Measurements from ENCODE around the gene SYT7. TPM values are rescaled to one million over a fixed set of nuclear protein-coding genes. Genes with fewer than 3 reads are reported as not detected.

The SYT7 gene
- total RNA-seq, 1 donor from 2014 or later: 3.4 TPM

- Histone ChIP-seq H3K36me3 (no peaks in the 10 kb centered on the region), H3K9me3 (no peaks in the 10 kb centered on the region), H3K27ac (no peak overlapping the region), H3K27me3 (peaks cover 4% of the 10 kb centered on the region), H3K4me1 (peaks cover 18% of the 10 kb centered on the region), H3K4me3 (no peak overlapping the region)
- TF ChIP-seq POLR2A (IDR thresholded peaks at IDR 0.05) (no peak), POLR2AphosphoS5 (IDR thresholded peaks at IDR 0.05; ENCODE audit: insufficient read depth in 1 of 2, low read depth in 1 of 2) (no peak), CTCF (IDR thresholded peaks at IDR 0.05) (no peak)
- no peak for DNase-seq (ENCODE audit: extremely low spot score in 2 of 2)
- intact Hi-C loops (cut with DNase I): no loop called here
Measured at GRCh38 chr11:61577383-61578118, 3.3 kb downstream of the SYT7 start.

- no peak overlapping the region for H3K4me3 ChIP-seq
- no peaks in the 10 kb centered on the region for H3K9me3 ChIP-seq
- intact Hi-C loops (cut with DNase I): no loop called here
- H3K4me1 ChIP-seq: peaks cover 11% of the 10 kb centered on the region
- no peaks in the 10 kb centered on the region for H3K36me3 ChIP-seq
- DNase-seq (ENCODE audit: extremely low spot score in 2 of 2): no peak
- TF ChIP-seq POLR2AphosphoS5 (IDR thresholded peaks at IDR 0.05; ENCODE audit: insufficient read depth in 1 of 2, low read depth in 1 of 2) (no peak), POLR2A (IDR thresholded peaks at IDR 0.05) (no peak), CTCF (IDR thresholded peaks at IDR 0.05) (no peak)
- no peak overlapping the region for H3K27ac ChIP-seq
- peaks cover 4% of the 10 kb centered on the region for H3K27me3 ChIP-seq
Measured at GRCh38 chr11:61575886-61576861, 4.7 kb downstream of the SYT7 start.

GRCh38 chr11:61574611-61575010, 6.3 kb downstream of the SYT7 start:
- H3K27ac ChIP-seq: no peak overlapping the region
- no peaks in the 10 kb centered on the region for H3K36me3 ChIP-seq
- intact Hi-C loops (cut with DNase I): no loop called here
- no peak for TF ChIP-seq POLR2A (IDR thresholded peaks at IDR 0.05)
- no peak for TF ChIP-seq POLR2AphosphoS5 (IDR thresholded peaks at IDR 0.05; ENCODE audit: insufficient read depth in 1 of 2, low read depth in 1 of 2)
- TF ChIP-seq CTCF (IDR thresholded peaks at IDR 0.05): no peak
- no peak for DNase-seq (ENCODE audit: extremely low spot score in 2 of 2)
- no peak overlapping the region for H3K4me3 ChIP-seq
- H3K27me3 ChIP-seq: no peaks in the 10 kb centered on the region
- H3K4me1 ChIP-seq: peaks cover under 1% of the 10 kb centered on the region
- no peaks in the 10 kb centered on the region for H3K9me3 ChIP-seq

- no peaks in the 10 kb centered on the region for H3K36me3 ChIP-seq
- no peaks in the 10 kb centered on the region for H3K4me1 ChIP-seq
- no peak for DNase-seq (ENCODE audit: extremely low spot score in 2 of 2)
- H3K27ac ChIP-seq: no peak overlapping the region
- TF ChIP-seq CTCF (IDR thresholded peaks at IDR 0.05): no peak
- TF ChIP-seq POLR2A (IDR thresholded peaks at IDR 0.05): no peak
- no peak for TF ChIP-seq POLR2AphosphoS5 (IDR thresholded peaks at IDR 0.05; ENCODE audit: insufficient read depth in 1 of 2, low read depth in 1 of 2)
- no peaks in the 10 kb centered on the region for H3K9me3 ChIP-seq
- intact Hi-C loops (cut with DNase I): no loop called here
- H3K4me3 ChIP-seq: no peak overlapping the region
- no peaks in the 10 kb centered on the region for H3K27me3 ChIP-seq
Measured at GRCh38 chr11:61572913-61573312, 8.0 kb downstream of the SYT7 start.
